ENCODE results near the gene GGTA1. TPM values are rescaled to one million over a fixed set of nuclear protein-coding genes. Genes with fewer than 3 reads are reported as not detected.

The GGTA1 gene
- total RNA-seq, 2 donors from 2014 or later = 0.94 to 4.2 TPM

DNA sequence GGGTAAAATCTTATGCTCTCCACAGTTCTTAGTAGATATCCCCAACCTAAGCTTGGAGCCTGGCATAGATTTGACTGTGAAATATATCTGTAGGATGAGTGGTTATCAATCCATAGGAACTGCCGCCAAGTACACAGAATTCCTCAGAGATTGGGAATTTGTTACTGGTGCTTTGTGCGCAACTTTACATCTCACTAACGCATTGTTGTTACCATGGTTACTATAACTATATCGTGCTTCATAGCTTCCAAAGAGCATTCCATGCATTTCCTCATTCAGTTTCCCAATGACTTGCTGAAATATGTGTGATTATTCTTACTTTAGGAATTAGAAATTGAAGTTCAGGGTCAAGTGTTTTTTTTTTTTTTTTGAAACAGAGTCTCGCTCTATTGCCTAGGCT, 9.5 kb upstream of the GGTA1 start:
- no peak overlapping the region for H3K27ac ChIP-seq

DNA sequence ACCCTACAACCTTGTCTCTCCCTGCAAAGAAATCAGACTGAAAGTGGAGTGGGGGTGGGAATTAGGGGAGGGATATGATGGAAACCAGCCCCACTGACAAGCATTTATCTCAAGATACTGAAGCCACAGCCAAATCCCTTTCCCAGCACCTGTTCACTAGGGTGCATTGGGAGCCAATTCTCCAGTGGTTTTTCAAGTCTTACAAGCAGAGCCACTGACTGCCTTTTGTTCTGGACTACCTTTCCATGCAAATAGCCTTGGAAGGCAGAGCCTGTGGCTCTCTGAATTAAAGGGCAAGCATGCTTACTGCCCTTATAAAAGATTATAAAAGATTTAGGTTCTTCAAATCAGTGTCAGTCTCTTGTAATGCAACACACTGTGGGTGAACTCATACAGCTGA, 8.8 kb upstream of the GGTA1 start:
- H3K27ac ChIP-seq = no peak overlapping the region
- intact Hi-C loops (cut with DNase I) = no loop called here
- DNase-seq = no peak

More for the DNA sequence above, 9.5 kb upstream of the GGTA1 start:
- no peaks in the 10 kb centered on the region for H3K9me3 ChIP-seq
- TF ChIP-seq, protein P1, sequence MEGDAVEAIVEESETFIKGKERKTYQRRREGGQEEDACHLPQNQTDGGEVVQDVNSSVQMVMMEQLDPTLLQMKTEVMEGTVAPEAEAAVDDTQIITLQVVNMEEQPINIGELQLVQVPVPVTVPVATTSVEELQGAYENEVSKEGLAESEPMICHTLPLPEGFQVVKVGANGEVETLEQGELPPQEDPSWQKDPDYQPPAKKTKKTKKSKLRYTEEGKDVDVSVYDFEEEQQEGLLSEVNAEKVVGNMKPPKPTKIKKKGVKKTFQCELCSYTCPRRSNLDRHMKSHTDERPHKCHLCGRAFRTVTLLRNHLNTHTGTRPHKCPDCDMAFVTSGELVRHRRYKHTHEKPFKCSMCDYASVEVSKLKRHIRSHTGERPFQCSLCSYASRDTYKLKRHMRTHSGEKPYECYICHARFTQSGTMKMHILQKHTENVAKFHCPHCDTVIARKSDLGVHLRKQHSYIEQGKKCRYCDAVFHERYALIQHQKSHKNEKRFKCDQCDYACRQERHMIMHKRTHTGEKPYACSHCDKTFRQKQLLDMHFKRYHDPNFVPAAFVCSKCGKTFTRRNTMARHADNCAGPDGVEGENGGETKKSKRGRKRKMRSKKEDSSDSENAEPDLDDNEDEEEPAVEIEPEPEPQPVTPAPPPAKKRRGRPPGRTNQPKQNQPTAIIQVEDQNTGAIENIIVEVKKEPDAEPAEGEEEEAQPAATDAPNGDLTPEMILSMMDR (IDR thresholded peaks at IDR 0.05) = no peak
- no peaks in the 10 kb centered on the region for H3K4me1 ChIP-seq
- H3K9ac ChIP-seq (ENCODE audit: low read depth in 2 of 2, low read length in 2 of 2) = no peak overlapping the region
- no peaks in the 10 kb centered on the region for H3K27me3 ChIP-seq
- no peak for DNase-seq
- H3K4me3 ChIP-seq = no peak overlapping the region
- H3K36me3 ChIP-seq = no peaks in the 10 kb centered on the region
- intact Hi-C loops (cut with DNase I) = no loop called here

DNA sequence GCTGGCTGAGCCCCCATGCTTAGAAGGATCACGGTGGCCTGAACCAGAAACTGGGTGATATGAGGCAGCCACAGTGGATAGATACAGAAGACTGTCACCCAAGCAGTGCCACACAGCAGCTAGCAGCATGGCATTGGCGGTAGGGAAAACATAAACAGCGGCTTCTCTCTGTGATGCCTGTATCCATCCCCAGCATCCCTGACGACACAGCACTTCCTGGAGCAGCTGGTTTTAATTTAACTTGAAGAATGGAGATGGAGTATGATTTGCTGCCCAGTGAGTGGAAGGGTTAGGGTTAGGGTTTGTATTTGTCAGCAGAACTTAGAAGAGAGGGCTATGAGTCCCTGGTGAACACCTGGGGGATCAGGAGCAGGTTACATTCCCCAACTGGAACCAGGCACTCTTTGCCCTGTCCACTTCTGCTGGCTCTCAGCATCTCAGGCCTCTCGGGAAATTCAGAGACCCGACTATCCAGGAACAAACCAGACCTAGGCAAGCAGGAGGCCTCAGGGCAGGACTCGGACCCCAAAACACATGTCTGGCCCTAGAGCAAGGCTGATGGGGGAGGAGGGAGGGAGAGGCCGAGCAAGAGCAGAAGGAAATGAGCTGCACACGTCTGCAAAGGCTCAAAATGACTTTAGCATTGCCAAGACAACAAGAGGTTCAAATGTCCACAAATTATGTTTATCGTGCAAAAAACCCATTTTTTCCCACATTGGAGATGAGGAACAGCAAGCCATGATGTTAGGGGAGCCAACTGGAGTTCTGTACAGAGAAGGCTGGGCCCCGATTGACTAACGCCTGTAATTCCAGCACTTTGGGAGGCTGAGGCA, 6.5 kb upstream of the GGTA1 start:
- H3K4me1 ChIP-seq = no peaks in the 10 kb centered on the region
- DNase-seq = no peak
- TF ChIP-seq, protein P1 (IDR thresholded peaks at IDR 0.05) = no peak
- no peaks in the 10 kb centered on the region for H3K36me3 ChIP-seq
- H3K4me3 ChIP-seq = no peak overlapping the region
- intact Hi-C loops (cut with DNase I) = no loop called here
- no peak overlapping the region for H3K27ac ChIP-seq
- no peaks in the 10 kb centered on the region for H3K9me3 ChIP-seq
- no peak overlapping the region for H3K9ac ChIP-seq (ENCODE audit: low read depth in 2 of 2, low read length in 2 of 2)
- H3K27me3 ChIP-seq = no peaks in the 10 kb centered on the region

More for the DNA sequence above, 8.8 kb upstream of the GGTA1 start:
- H3K9me3 ChIP-seq = no peaks in the 10 kb centered on the region
- no peak overlapping the region for H3K4me3 ChIP-seq
- H3K9ac ChIP-seq (ENCODE audit: low read depth in 2 of 2, low read length in 2 of 2) = no peak overlapping the region
- no peaks in the 10 kb centered on the region for H3K4me1 ChIP-seq
- no peaks in the 10 kb centered on the region for H3K27me3 ChIP-seq
- no peaks in the 10 kb centered on the region for H3K36me3 ChIP-seq
- TF ChIP-seq, protein P1 (IDR thresholded peaks at IDR 0.05) = no peak

DNA sequence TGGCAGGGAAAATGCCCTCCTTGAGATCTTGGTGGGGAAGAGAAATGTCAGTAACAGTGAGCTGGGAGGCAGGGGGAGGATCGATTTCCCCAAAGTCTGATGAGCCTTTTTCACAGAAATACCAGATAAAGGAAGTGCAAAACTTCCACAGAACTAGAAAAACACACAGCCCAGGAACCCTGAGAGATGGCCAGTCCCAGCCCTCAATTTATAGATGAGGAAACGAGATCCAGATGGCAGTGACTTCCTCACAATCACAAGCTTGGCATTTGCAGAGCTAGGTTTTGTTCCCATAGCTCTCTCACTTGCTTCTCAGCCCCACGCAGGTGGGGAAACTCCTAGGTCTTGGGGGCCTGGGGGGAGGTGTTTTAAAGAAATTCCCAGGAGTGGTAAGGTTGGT, 3.8 kb upstream of the GGTA1 start:
- no peak for DNase-seq
- Histone ChIP-seq H3K4me1 (peaks cover 10% of the 10 kb centered on the region), H3K27me3 (peaks cover 11% of the 10 kb centered on the region), H3K36me3 (no peaks in the 10 kb centered on the region), H3K9ac (ENCODE audit: low read depth in 2 of 2, low read length in 2 of 2) (no peak overlapping the region), H3K27ac (peak overlapping the region; percentile 24), H3K9me3 (no peaks in the 10 kb centered on the region), H3K4me3 (no peak overlapping the region)
- intact Hi-C loops (cut with DNase I) = no loop called here
- TF ChIP-seq, protein P1 (IDR thresholded peaks at IDR 0.05) = no peak

DNA sequence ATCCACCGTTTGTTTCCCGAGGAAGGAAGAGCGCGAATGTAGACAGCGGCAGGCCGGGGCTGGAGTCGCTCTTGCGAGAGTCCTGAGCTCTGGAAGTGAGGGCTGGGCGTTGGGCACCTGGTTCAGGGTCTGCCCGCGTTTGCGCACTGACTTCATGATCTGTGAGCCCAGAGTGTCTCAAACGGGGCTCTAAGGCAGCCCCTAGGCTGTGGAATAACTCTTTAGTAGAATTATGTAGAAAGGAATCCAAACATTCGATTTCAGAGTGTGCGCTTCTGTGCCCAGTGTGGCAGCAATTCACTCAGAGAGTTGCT, 478 bp upstream of the GGTA1 start:
- H3K27me3 ChIP-seq = peaks cover 11% of the 10 kb centered on the region
- no peak overlapping the region for H3K27ac ChIP-seq
- intact Hi-C loops (cut with DNase I) = no loop called here
- H3K4me1 ChIP-seq = peaks cover 13% of the 10 kb centered on the region
- DNase-seq = no peak
- no peaks in the 10 kb centered on the region for H3K9me3 ChIP-seq
- peak overlapping the region in 1 of 2 donors; percentile 48 for H3K9ac ChIP-seq (ENCODE audit: low read depth in 2 of 2, low read length in 2 of 2)
- H3K4me3 ChIP-seq = peak overlapping the region; percentile 32
- TF ChIP-seq, protein P1 (IDR thresholded peaks at IDR 0.05) = no peak
- H3K36me3 ChIP-seq = no peaks in the 10 kb centered on the region

Measured in colonic mucosa (tissue), 4 donors.